ENCODE results near the gene GPSM1. TPM values are rescaled to one million over a fixed set of nuclear protein-coding genes. Genes with fewer than 3 reads are reported as not detected.

The GPSM1 gene
- total RNA-seq, 4 donors from 2014 or later, result 28.8 to 95.1 (median 38.1) TPM

- H3K27ac ChIP-seq, result peak overlapping the region in 1 of 4 donors; percentile 96
- no peak overlapping the region for H3K4me3 ChIP-seq
- no peak for TF ChIP-seq EP300 (IDR thresholded peaks at IDR 0.05)
- no peak for TF ChIP-seq CTCF (IDR thresholded peaks at IDR 0.05)
- TF ChIP-seq POLR2A (IDR thresholded peaks at IDR 0.05), result no peak
- H3K27me3 ChIP-seq, result no peaks in the 10 kb centered on the region
- no peaks in the 10 kb centered on the region for H3K9me3 ChIP-seq
- no peak for DNase-seq (ENCODE audit: low spot score in 2 of 2)
- 80 to 83% methylated on average over 10 to 11 of the region's 11 CpGs for WGBS, 2 donors
- peaks cover 0 to 55% (median 0%) of the 10 kb centered on the region in 3 donors for H3K36me3 ChIP-seq
- peaks cover 0 to 59% (median 38%) of the 10 kb centered on the region in 4 donors for H3K4me1 ChIP-seq
Measured at GRCh38 chr9:136332482-136332983, 5.2 kb downstream of the GPSM1 start.

- TF ChIP-seq EP300 (IDR thresholded peaks at IDR 0.05), result no peak
- no peak for TF ChIP-seq POLR2A (IDR thresholded peaks at IDR 0.05)
- TF ChIP-seq CTCF (IDR thresholded peaks at IDR 0.05), result no peak
- Histone ChIP-seq H3K4me1 (peaks cover 0 to 57% (median 34%) of the 10 kb centered on the region in 4 donors), H3K4me3 (no peak overlapping the region), H3K27me3 (no peaks in the 10 kb centered on the region), H3K27ac (peak overlapping the region in 1 of 4 donors; percentile 37), H3K9me3 (no peaks in the 10 kb centered on the region), H3K36me3 (peaks cover 0 to 60% (median 0%) of the 10 kb centered on the region in 3 donors)
- WGBS, 2 donors, result 82 to 86% methylated on average over 11 to 12 of the region's 12 CpGs
- no peak for DNase-seq (ENCODE audit: low spot score in 2 of 2)
Measured at GRCh38 chr9:136333045-136333444, 5.7 kb downstream of the GPSM1 start.

GRCh38 chr9:136333486-136333885, 6.1 kb downstream of the GPSM1 start:
- TF ChIP-seq POLR2A (IDR thresholded peaks at IDR 0.05), result no peak
- TF ChIP-seq EP300 (IDR thresholded peaks at IDR 0.05), result no peak
- TF ChIP-seq CTCF (IDR thresholded peaks at IDR 0.05), result no peak
- Histone ChIP-seq H3K36me3 (peaks cover 0 to 64% (median 0%) of the 10 kb centered on the region in 3 donors), H3K27ac (peak overlapping the region in 1 of 4 donors; percentile 37), H3K9me3 (no peaks in the 10 kb centered on the region), H3K27me3 (no peaks in the 10 kb centered on the region), H3K4me3 (no peak overlapping the region), H3K4me1 (peaks cover 0 to 54% (median 30%) of the 10 kb centered on the region in 4 donors)
- 85 to 94% methylated on average over 15 to 17 of the region's 17 CpGs for WGBS, 2 donors
- DNase-seq (ENCODE audit: low spot score in 2 of 2), result no peak

GRCh38 chr9:136334541-136334940, 7.2 kb downstream of the GPSM1 start:
- Histone ChIP-seq H3K4me1 (peaks cover 0 to 54% (median 24%) of the 10 kb centered on the region in 4 donors), H3K27me3 (no peaks in the 10 kb centered on the region), H3K36me3 (peaks cover 0 to 73% (median 0%) of the 10 kb centered on the region in 3 donors), H3K27ac (peak overlapping the region in 1 of 4 donors; percentile 62), H3K9me3 (no peaks in the 10 kb centered on the region), H3K4me3 (no peak overlapping the region)
- no peak for DNase-seq (ENCODE audit: low spot score in 2 of 2)
- TF ChIP-seq EP300 (IDR thresholded peaks at IDR 0.05), result no peak
- TF ChIP-seq CTCF (IDR thresholded peaks at IDR 0.05), result no peak
- no peak for TF ChIP-seq POLR2A (IDR thresholded peaks at IDR 0.05)
- WGBS, 2 donors, result 87 to 91% methylated on average over 20 to 21 of the region's 21 CpGs

GRCh38 chr9:136335296-136336155, 8.2 kb downstream of the GPSM1 start:
- Histone ChIP-seq H3K4me3 (no peak overlapping the region), H3K36me3 (peaks cover 0 to 83% (median 0%) of the 10 kb centered on the region in 3 donors), H3K4me1 (peaks cover 0 to 54% (median 25%) of the 10 kb centered on the region in 4 donors), H3K9me3 (no peaks in the 10 kb centered on the region), H3K27ac (peak overlapping the region in 2 of 4 donors; percentile 62 to 80), H3K27me3 (no peaks in the 10 kb centered on the region)
- DNase-seq (ENCODE audit: low spot score in 2 of 2), result no peak
- TF ChIP-seq CTCF (IDR thresholded peaks at IDR 0.05), result no peak
- TF ChIP-seq POLR2A (IDR thresholded peaks at IDR 0.05), result no peak
- TF ChIP-seq EP300 (IDR thresholded peaks at IDR 0.05), result no peak
- 70 to 72% methylated on average over 17 to 26 of the region's 26 CpGs for WGBS, 2 donors

Measured in tibial nerve (tissue), 4 donors.